Measurements from ENCODE around the gene EEF1AKMT1. TPM values are rescaled to one million over a fixed set of nuclear protein-coding genes. Genes with fewer than 3 reads are reported as not detected.

The EEF1AKMT1 gene
- total and polyA plus RNA-seq, 11 donors = 4.5 to 10.2 (median 8.7) TPM

DNA sequence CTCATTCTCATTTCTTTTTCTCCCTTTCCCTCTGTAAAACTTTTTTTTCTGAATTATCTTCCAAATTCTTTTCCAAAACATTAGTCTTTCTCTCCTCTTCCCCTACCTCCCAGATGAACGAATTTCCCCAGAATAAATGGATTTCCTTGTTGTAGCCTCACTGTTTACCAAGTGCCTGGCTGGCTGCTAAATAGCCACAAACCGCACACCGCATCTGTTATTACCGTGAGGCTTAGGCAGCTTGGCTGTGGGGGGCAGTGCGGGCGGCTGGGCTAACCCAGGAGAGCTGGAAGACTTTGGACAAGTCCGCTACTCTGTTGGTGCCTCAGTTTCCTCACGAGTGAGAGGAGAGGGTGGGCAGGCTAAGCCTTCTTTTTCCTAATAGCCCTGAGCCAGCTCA lies 59.6 kb downstream of the EEF1AKMT1 start:
- ATAC-seq = peak in 1 of 4 donors; percentile 4
- Histone ChIP-seq H3K36me3 (no peaks in the 10 kb centered on the region), H3K27me3 (no peaks in the 10 kb centered on the region), H3K4me1 (peaks cover 0 to 37% (median 19%) of the 10 kb centered on the region in 12 donors), H3K4me3 (peak overlapping the region in 1 of 12 donors; percentile 14), H3K9me3 (no peaks in the 10 kb centered on the region), H3K27ac (peak overlapping the region; percentile 20 to 92 (median 64))
- 68 to 78% (median 74%) methylated on average over 8 of the region's 8 CpGs for WGBS, 4 donors
- TF ChIP-seq POLR2A (IDR thresholded peaks at IDR 0.05) (no peak), CTCF (IDR thresholded peaks at IDR 0.05) (no peak)
- intact Hi-C loops (cut with DNase I) = loop anchor here in 9 of 10 donors (5.0 to 10.0 kb wide), 8 partner anchors 58 to 219 kb away; partner anchors contain the start of gene EEF1AKMT1 (in 3 of the 9)
- peak in 1 of 5 donors; percentile 62 for DNase-seq

DNA sequence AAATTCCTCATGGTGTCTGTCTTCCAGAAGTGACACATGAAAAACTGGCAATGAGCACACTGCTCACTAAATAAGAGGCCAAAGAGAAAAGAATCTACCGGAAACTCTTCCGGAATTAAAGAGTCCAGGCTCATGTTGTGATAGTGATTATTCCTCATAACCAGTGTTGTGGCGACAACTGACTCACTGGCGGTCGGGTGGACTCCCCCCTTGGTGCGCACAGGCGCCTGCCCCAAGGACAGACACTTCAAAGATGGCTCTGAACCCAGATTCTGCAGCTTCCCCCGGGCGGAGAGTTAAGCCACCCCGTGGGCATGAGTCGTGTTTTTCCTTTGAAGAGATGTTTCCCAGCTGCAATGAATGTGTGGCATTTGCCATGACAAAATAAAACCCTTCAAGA lies 60.0 kb downstream of the EEF1AKMT1 start:
- DNase-seq = peak in 2 of 5 donors; percentile 59 to 63
- WGBS, 4 donors = 48 to 58% (median 56%) methylated on average over 11 of the region's 11 CpGs
- peak overlapping the region in 11 of 12 donors; percentile 36 to 92 (median 65) for H3K27ac ChIP-seq
- no peaks in the 10 kb centered on the region for H3K9me3 ChIP-seq
- intact Hi-C loops (cut with DNase I) = loop anchor here (2.0 to 10.0 kb wide), 12 partner anchors 59 to 219 kb away; partner anchors contain the start of gene EEF1AKMT1 (in 4 of the 10)
- no peaks in the 10 kb centered on the region for H3K27me3 ChIP-seq
- ATAC-seq = peak in 2 of 4 donors; percentile 49 to 56
- TF ChIP-seq POLR2A (IDR thresholded peaks at IDR 0.05) = no peak
- no peak for TF ChIP-seq CTCF (IDR thresholded peaks at IDR 0.05)
- peak overlapping the region in 3 of 12 donors; percentile 7 to 32 (median 14) for H3K4me3 ChIP-seq
- no peaks in the 10 kb centered on the region for H3K36me3 ChIP-seq
- H3K4me1 ChIP-seq = peaks cover 0 to 41% (median 19%) of the 10 kb centered on the region in 12 donors

- no peaks in the 10 kb centered on the region for H3K36me3 ChIP-seq
- H3K4me3 ChIP-seq = peak overlapping the region in 9 of 12 donors; percentile 24 to 50 (median 32)
- TF ChIP-seq CTCF (IDR thresholded peaks at IDR 0.05) (no peak), POLR2A (IDR thresholded peaks at IDR 0.05) (no peak)
- no peak for DNase-seq
- ATAC-seq = peak in 1 of 4 donors; percentile 21
- WGBS, 4 donors = 17 to 25% (median 20%) methylated on average over 11 of the region's 11 CpGs
- peak overlapping the region in 8 of 12 donors; percentile 3 to 92 (median 68) for H3K27ac ChIP-seq
- no peaks in the 10 kb centered on the region for H3K27me3 ChIP-seq
- peaks cover 0 to 41% (median 19%) of the 10 kb centered on the region in 12 donors for H3K4me1 ChIP-seq
- no peaks in the 10 kb centered on the region for H3K9me3 ChIP-seq
- intact Hi-C loops (cut with DNase I) = loop anchor here (2.0 to 10.0 kb wide), 12 partner anchors 59 to 218 kb away; partner anchors contain the start of gene EEF1AKMT1 (in 4 of the 10)
Observed at GRCh38 chr13:20713014-20713376, 60.8 kb downstream of the EEF1AKMT1 start.

DNA sequence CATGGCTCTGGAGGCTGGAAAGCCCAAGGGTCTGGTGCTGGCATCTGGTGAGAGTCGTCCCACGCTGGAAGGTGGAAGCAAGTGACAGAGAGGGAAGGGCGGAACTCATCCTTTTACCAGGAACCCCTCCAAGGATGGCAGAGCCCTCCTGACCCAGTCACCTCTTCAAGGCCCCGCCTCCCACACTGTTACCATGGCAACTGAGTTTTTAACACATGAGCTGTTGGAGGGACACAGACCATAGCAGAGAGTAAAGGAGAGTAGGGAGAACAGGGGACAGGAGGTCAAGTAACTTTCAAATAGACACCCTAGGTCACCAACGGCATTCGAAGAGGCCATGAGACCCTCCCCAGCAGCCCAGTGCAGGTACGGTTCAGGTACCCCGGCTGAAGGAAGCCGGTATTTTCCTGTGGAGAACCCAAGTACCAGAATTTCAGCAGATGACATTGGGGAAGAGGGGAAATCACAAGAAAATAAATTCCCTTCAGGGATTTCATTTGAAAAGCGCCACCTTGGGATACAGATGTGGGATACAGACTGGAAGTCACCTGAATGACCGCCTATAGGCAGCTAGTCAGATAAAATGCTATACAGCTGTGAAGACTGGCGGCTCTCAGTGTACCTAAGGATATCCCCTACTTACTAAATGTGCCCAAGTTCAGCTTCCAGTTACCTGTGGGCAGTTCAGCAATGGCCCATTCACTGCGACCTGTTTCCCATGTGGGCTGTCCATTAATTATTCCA lies 62.3 kb downstream of the EEF1AKMT1 start:
- intact Hi-C loops (cut with DNase I) = loop anchor here (1.0 to 10.0 kb wide), 16 partner anchors 61 to 217 kb away; partner anchors contain the start of gene EEF1AKMT1 (in 4 of the 10)
- Histone ChIP-seq H3K4me3 (no peak overlapping the region), H3K4me1 (peaks cover 0 to 41% (median 19%) of the 10 kb centered on the region in 12 donors), H3K36me3 (no peaks in the 10 kb centered on the region), H3K27ac (no peak overlapping the region), H3K9me3 (no peaks in the 10 kb centered on the region), H3K27me3 (no peaks in the 10 kb centered on the region)
- DNase-seq (no peak), ATAC-seq (no peak)
- 75 to 88% (median 85%) methylated on average over 13 of the region's 13 CpGs for WGBS, 4 donors
- TF ChIP-seq POLR2A (IDR thresholded peaks at IDR 0.05) = no peak
- no peak for TF ChIP-seq CTCF (IDR thresholded peaks at IDR 0.05)

Measured in heart left ventricle (tissue), 16 donors.